ENCODE measurements around the gene TNRC18.
"Not testable (repeated sequence)": the region's sequence is repeated elsewhere in the genome, so short reads cannot be mapped to it uniquely, and the experiment has no call there.

The TNRC18 gene

DNA sequence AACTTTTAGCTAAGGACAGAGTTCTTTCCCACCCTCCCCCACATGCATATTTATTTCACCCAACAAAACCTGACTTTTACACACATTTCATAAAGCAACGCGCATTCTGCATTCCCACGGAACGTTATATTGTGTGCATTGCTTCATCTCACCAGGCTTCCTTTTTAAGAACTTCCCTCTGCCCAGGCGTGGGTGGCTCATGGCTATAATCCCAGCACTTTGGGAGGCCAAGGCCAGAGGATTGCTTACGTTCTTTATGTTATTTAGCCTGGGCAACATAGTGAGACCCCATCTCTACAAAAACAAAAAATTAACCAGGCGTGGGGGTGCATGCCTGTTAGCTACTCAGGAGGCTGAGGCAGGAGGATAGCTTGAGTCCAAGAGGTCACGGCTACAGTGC lies 155.8 kb downstream of the TNRC18 start:
- not testable (repeated sequence) for DNase-seq (ENCODE audit: low spot score)

DNA sequence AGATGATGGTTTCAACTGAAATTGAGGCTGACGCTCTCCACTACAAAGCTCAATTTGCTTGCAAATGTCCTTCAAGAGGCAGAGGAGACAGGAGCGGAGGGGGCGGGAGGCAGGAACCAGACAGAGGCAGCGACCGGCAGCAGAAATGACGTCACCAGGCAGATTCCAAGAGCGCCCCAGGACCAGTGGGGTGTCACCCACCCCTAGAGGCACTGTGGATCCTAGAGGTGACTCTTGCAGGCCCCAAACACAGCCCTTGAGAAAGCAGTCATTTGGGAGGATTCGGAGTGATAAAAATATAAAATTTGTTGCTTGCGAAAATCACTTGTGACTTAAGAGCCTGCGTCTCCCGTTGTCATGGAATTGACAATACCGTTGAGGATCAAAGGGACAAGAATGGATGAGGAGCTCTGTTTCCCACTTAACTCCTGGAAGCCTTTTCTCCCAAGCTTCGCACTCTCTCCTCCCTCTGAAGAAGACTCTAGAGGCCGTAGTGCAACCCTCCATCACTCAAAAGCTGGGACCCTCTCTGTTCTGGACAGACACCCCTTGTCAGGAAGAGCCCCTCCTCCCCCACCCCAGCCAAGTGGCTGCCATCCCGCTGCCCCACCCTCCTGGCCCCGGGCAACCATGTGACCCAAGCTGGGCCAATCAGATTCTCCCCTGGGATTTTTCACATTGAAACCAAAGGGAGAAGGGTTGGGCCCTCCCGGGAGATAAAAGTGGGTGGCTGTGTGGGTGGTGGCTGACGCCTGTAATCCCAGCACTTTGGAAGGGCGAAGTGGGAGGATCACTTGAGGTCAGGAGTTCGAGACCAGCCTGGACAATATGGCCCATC lies 157.2 kb downstream of the TNRC18 start:
- DNase-seq (ENCODE audit: low spot score) = no peak

DNA sequence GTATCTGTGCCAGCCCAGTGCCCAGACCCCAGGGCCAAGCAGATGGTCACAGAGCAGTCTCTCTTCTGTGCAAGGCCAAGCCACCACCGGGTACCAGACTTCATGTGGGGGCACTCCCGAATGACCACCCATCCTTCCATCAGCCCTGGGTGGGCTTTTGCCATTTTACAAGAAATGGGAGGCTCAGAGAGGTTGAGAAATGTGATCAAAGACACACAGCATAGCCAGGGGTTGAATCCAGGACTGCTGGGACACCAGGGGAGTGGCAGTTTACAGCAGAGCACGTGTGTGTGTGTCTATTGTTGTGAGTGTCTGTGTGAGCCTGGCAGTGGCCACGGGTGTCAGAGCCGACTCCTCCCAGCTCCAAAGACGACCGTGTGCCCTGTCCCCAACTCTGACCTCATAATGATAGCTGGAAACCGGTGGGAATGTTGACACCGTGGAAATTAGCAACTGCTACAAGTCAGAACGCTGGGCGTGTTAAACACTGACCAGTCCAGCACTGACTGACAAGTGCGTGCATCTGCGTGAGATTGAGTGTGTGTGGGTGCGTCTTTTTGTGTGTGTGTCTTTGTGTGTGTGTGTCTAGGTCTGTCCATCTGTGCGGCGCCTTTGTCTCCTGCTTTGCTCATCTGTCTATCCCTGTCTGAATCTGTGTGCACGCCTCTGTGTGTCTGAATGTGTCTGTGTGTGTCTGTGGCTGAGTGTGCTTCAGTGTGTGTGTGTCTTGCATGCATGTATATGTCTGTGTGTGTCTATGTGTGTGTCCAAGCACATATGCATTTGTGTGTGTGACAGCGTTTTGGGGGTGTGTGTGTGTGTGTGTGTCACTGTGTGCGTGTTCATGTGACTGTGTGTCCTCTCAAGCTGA lies 158.1 kb downstream of the TNRC18 start:
- DNase-seq (ENCODE audit: low spot score) = no peak

DNA sequence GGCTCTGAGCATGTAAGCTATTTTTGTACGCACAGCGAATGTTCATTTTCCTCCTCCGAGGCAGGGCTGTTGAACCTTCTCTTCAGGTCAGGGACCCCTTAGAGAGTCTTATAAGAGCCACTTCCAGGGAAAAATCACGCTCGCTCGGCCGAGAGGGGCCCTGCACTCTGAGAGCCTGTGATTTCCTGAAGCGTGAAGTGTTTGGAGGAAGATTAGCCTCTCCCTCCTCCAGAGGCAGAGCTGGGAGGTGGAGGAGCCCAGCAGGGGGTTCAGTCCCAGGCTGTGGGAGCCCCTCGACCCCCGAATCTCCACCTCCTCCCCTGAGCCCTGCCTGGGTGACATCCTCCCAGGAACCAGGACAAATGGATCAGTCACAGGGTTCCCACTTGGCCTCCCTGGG lies 160.6 kb downstream of the TNRC18 start:
- not testable (repeated sequence) for DNase-seq (ENCODE audit: low spot score)

DNA sequence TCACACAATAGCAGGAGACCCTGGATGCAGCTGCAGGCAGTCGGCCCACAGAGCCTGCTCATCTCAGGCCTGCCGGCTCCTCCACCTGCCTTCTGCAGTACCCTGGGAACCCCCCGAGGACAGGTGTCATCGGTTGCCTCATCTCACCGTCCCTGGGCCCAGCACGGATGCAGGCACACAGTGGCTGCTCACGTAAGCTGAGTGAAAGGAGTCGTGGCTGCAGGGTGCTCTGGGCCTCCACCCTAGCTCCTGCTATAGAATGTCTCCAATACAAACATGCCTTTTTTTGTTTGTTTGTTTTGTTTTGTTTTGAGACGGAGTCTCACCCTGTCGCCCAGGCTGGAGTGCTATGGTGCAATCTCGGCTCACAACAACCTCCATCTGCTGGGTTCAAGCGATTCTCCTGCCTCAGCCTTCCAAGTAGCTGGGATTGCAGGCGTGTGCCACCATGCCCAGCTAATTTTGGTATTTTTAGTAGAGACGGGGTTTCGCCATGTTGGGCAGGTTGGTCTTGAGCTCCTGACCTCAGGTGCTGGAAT lies 163.0 kb downstream of the TNRC18 start:
- DNase-seq (ENCODE audit: low spot score) = not testable (repeated sequence)
